Measurements from ENCODE around the gene FOXK2. TPM values are rescaled to one million over a fixed set of nuclear protein-coding genes. Genes with fewer than 3 reads are reported as not detected.
A peak's percentile ranks its signal among the peaks of the same experiment; 100 is the strongest.

Gene FOXK2
- total and polyA plus RNA-seq, 2 donors (not counting 3 experiments of a cell fraction or from before 2014, with no cell fraction given) = 33.4 to 79.3 TPM

DNA sequence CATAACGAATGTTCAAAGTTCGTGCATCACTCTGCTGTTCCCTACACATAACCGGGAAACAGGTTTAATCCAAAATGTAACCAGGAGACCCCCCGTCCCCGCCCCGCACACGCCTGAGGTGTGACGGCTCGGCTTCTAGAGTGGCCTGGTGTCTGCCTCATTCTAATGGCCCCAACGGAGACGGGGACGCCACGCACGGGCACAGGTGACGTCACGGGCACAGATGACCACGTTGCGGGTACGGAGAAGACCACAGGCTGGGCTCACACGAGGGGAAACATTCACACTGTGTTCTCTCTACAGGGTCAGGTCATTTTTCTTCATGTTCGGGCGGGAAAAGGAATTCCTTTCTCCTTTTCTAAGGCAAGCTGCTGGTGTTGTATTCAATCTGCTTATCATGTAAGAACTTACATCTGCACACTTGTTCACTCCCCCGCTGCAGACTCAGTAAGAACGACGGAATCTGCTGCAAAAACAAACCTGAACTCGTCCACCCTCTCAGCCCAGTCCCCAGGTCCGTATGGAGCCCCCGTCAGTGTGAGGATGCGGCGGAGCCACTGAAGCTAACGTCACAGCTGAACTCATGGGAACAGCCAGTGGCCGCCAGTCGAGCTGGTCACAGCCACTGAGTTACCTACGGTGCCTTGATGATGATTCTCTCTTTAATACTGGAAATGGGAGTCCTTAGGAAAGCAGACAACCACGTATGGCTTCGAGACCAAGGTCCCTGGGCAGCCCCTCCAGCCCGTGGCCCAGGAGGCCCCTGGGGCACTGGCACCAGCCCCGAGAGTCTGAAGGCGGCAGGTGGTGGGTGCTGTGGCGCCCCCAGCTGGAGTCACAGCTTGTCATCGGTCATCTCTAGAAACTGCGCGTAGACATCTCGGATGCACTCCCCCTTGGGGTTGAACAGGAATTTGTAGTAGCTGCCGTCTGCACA lies 95.8 kb downstream of the FOXK2 start:
- no peaks in the 10 kb centered on the region for H3K9me1 ChIP-seq (replicated peaks; ENCODE audit: control insufficient read depth, extremely low read depth, insufficient read depth, low read length)
- TF ChIP-seq POLR2AphosphoS5 (IDR thresholded peaks at IDR 0.05; ENCODE audit: insufficient read depth, low read depth, low read length) (no peak), FOS (IDR thresholded peaks at IDR 0.05; ENCODE audit: borderline replicate concordance, insufficient read depth, low read length) (no peak), JUN (IDR thresholded peaks at IDR 0.05; ENCODE audit: borderline replicate concordance, insufficient read depth, insufficient read length, low read depth) (no peak), EZH2 (IDR thresholded peaks at IDR 0.05; ENCODE audit: borderline replicate concordance, low read depth, low read length, severe bottlenecking) (no peak), GATA2 (IDR thresholded peaks at IDR 0.05; ENCODE audit: insufficient read depth, insufficient read length, low read depth, low read length) (no peak), MYC (IDR thresholded peaks at IDR 0.05; ENCODE audit: low read depth, low read length) (no peak), POLR2A (IDR thresholded peaks at IDR 0.05; ENCODE audit: low read depth, low read length) (no peak)
- TF ChIP-seq, protein P1, sequence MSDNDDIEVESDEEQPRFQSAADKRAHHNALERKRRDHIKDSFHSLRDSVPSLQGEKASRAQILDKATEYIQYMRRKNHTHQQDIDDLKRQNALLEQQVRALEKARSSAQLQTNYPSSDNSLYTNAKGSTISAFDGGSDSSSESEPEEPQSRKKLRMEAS (IDR thresholded peaks at IDR 0.05; ENCODE audit: insufficient read depth, insufficient read length) = no peak
- TF ChIP-seq, protein P2, sequence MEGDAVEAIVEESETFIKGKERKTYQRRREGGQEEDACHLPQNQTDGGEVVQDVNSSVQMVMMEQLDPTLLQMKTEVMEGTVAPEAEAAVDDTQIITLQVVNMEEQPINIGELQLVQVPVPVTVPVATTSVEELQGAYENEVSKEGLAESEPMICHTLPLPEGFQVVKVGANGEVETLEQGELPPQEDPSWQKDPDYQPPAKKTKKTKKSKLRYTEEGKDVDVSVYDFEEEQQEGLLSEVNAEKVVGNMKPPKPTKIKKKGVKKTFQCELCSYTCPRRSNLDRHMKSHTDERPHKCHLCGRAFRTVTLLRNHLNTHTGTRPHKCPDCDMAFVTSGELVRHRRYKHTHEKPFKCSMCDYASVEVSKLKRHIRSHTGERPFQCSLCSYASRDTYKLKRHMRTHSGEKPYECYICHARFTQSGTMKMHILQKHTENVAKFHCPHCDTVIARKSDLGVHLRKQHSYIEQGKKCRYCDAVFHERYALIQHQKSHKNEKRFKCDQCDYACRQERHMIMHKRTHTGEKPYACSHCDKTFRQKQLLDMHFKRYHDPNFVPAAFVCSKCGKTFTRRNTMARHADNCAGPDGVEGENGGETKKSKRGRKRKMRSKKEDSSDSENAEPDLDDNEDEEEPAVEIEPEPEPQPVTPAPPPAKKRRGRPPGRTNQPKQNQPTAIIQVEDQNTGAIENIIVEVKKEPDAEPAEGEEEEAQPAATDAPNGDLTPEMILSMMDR (IDR thresholded peaks at IDR 0.05; ENCODE audit: extremely low read depth in 1 of 2, insufficient read depth in 1 of 2, low read depth in 1 of 2, low read length in 2 of 2) = no peak
- H3K4me1 ChIP-seq (ENCODE audit: control insufficient read depth, extremely low read depth, insufficient read depth, low read length) = no peaks in the 10 kb centered on the region
- no peak overlapping the region for H2AFZ ChIP-seq (ENCODE audit: low read depth, low read length)
- H3K9me3 ChIP-seq (replicated peaks; ENCODE audit: control insufficient read depth, insufficient read depth, low read length) = no peaks in the 10 kb centered on the region
- POLR2A ChIA-PET = no interaction called here
- no peaks in the 10 kb centered on the region for H3K79me2 ChIP-seq (ENCODE audit: control insufficient read depth, insufficient read depth, low read length)
- BruUV-seq (replicated peaks) = TSS peak; percentile 58
- no peak for FAIRE-seq
- dilution Hi-C loops (cut with MboI; ENCODE audit: extremely low pct_ligation_motif_present, low sequenced_read_pairs) = no loop called here
- no peak overlapping the region for H3K4me3 ChIP-seq (replicated peaks in 1 of 3; ENCODE audit: insufficient read depth in 1 of 3, low read depth in 1 of 3, low read length in 3 of 3)
- intact Hi-C loops (cut with micrococcal nuclease) = no loop called here
- no peak overlapping the region for H3K27ac ChIP-seq (ENCODE audit: insufficient read depth, low read depth, low read length)
- no peak for DNase-seq (ENCODE audit: low read depth, low spot score)
- H3K4me2 ChIP-seq (ENCODE audit: insufficient read depth, low read length) = no peak overlapping the region
- H3K36me3 ChIP-seq (ENCODE audit: control insufficient read depth in 2 of 2, extremely low read depth in 1 of 2, insufficient read depth in 2 of 2, low read length in 2 of 2) = peaks cover 15 to 39% of the 10 kb centered on the region in 2 experiments
- H3K9ac ChIP-seq (replicated peaks; ENCODE audit: extremely low read depth, insufficient read depth, low read length) = no peak overlapping the region
- H4K20me1 ChIP-seq (replicated peaks; ENCODE audit: control insufficient read depth, extremely low read depth, insufficient read depth, low read length) = no peaks in the 10 kb centered on the region
- CTCF ChIA-PET = no interaction called here
- no peaks in the 10 kb centered on the region for H3K27me3 ChIP-seq (ENCODE audit: control insufficient read depth in 2 of 2, insufficient read depth in 2 of 2, low read length in 2 of 2)

Data from endothelial cell of umbilical vein (primary cell).